GM06990 (cell line): Measurements from ENCODE around the gene PLD2.
"Not testable (repeated sequence)": the region's sequence is repeated elsewhere in the genome, so short reads cannot be mapped to it uniquely, and the experiment has no call there.

Experiments
- DNase-seq: peaks from one replicate; pipeline ENCODE4 v3.0.0-alpha.2; 2011; ENCODE audit not compliant: insufficient read length; ENCODE audit errors: extremely low read depth
- H3K27me3 ChIP-seq: replicated peaks from 2 replicates; pipeline ENCODE4 v1.6.0; 2011; ENCODE audit warnings: low read length; ENCODE audit not compliant: control insufficient read depth, insufficient read depth
- H3K36me3 ChIP-seq: 2 replicates; pipeline ENCODE4 v1.5.1; 2011; ENCODE audit warnings: low read length; ENCODE audit not compliant: control insufficient read depth, insufficient read depth
- H3K4me3 ChIP-seq: replicated peaks from 2 replicates; pipeline ENCODE4 v1.5.1; 2011; ENCODE audit warnings: low read depth, mild to moderate bottlenecking, control low read depth, low read length
- CTCF ChIP-seq: IDR thresholded peaks from 2 replicates; pipeline ENCODE4 v1.5.1; 2011; ENCODE audit warnings: low read length, control low read depth, mild to moderate bottlenecking, inconsistent platforms; ENCODE audit not compliant: insufficient read depth, poor library complexity, severe bottlenecking

Gene PLD2

GRCh38 chr17:4856271-4856936, 49.5 kb downstream of the PLD2 start:
- Histone ChIP-seq H3K36me3 (peaks cover 3% of the 10 kb centered on the region), H3K4me3 (no peak overlapping the region), H3K27me3 (no peaks in the 10 kb centered on the region)
- no peak for TF ChIP-seq CTCF
- no peak for DNase-seq

GRCh38 chr17:4856937-4857314, 50.0 kb downstream of the PLD2 start:
- H3K36me3 ChIP-seq: peaks cover 3% of the 10 kb centered on the region
- DNase-seq: no peak
- TF ChIP-seq CTCF: no peak

GRCh38 chr17:4857347-4857746, 50.4 kb downstream of the PLD2 start:
- H3K36me3 ChIP-seq, H3K4me3 ChIP-seq, H3K27me3 ChIP-seq, DNase-seq: not testable (repeated sequence)

More at GRCh38 chr17:4856937-4857314, 50.0 kb downstream of the PLD2 start:
- no peak overlapping the region for H3K4me3 ChIP-seq
- H3K27me3 ChIP-seq: no peaks in the 10 kb centered on the region

- peaks cover 3% of the 10 kb centered on the region for H3K36me3 ChIP-seq
- no peak overlapping the region for H3K4me3 ChIP-seq
- H3K27me3 ChIP-seq: no peaks in the 10 kb centered on the region
- TF ChIP-seq CTCF: no peak
- no peak for DNase-seq
These were observed 51.3 kb downstream of the PLD2 start for GRCh38 chr17:4858068-4858881.

- Histone ChIP-seq H3K4me3 (no peak overlapping the region), H3K27me3 (no peaks in the 10 kb centered on the region), H3K36me3 (peaks cover 3% of the 10 kb centered on the region)
- DNase-seq: no peak
- no peak for TF ChIP-seq CTCF
These were observed 51.9 kb downstream of the PLD2 start for GRCh38 chr17:4858882-4859260.

GRCh38 chr17:4859816-4860625, 53.1 kb downstream of the PLD2 start:
- no peaks in the 10 kb centered on the region for H3K27me3 ChIP-seq
- no peak for TF ChIP-seq CTCF
- no peak overlapping the region for H3K4me3 ChIP-seq
- H3K36me3 ChIP-seq: peaks cover 3% of the 10 kb centered on the region
- DNase-seq: no peak
